Tibial nerve (tissue), 4 donors: Measurements from ENCODE around the gene RABL3. TPM values are rescaled to one million over a fixed set of nuclear protein-coding genes. Genes with fewer than 3 reads are reported as not detected.

Experiments used
- DNase-seq, 2 donors: peaks; one replicate each; pipeline ENCODE4 v3.0.0-alpha.2; 2019; ENCODE audit warnings: low spot score in 2 of 2
- H3K27ac ChIP-seq, 4 donors: fragments of 200-600 bp; sonication (generic) in 3 of 4; one replicate each; pipeline ENCODE4 v1.5.1; 2017 to 2019; ENCODE audit warnings: mild to moderate bottlenecking in 1 of 4
- H3K27me3 ChIP-seq, 2 donors: fragments of 200-600 bp; sonication (generic) in 1 of 2; one replicate each; pipeline versions ENCODE4 v1.5.1 to v1.6.0; 2017 to 2019
- H3K36me3 ChIP-seq, 3 donors: fragments of 200-600 bp; sonication (generic); one replicate each; pipeline ENCODE4 v1.5.1; 2018 to 2019
- H3K4me1 ChIP-seq, 4 donors: fragments of 200-600 bp; sonication (generic) in 3 of 4; one replicate each; pipeline ENCODE4 v1.5.1; 2017 to 2019
- H3K4me3 ChIP-seq, 4 donors: fragments of 200-600 bp; sonication (generic) in 3 of 4; one replicate each; pipeline ENCODE4 v1.5.1; 2017 to 2019; ENCODE audit warnings: mild to moderate bottlenecking in 1 of 4, moderate library complexity in 1 of 4
- H3K9me3 ChIP-seq, 4 donors: fragments of 200-600 bp; sonication (generic) in 3 of 4; one replicate each; pipeline ENCODE4 v1.5.1; 2017 to 2019
- CTCF ChIP-seq, 5 experiments: fragments of 200-600 bp in 3 of 5; fragments of 450-650 bp in 2 of 5; sonication (generic) in 3 of 5; IDR thresholded peaks; one replicate each; pipeline ENCODE4 v1.5.1; 2016 to 2019; ENCODE audit warnings: antibody characterized with exemption in 5 of 5, mild to moderate bottlenecking in 3 of 5, moderate library complexity in 2 of 5
- EP300 ChIP-seq, 2 donors: sonication (generic); formaldehyde crosslinking; IDR thresholded peaks; one replicate each; pipeline ENCODE4 v1.6.1; 2017; ENCODE audit warnings: antibody characterized with exemption in 2 of 2, mild to moderate bottlenecking in 1 of 2
- POLR2A ChIP-seq, 2 donors: fragments of 450-650 bp; IDR thresholded peaks; one replicate each; pipeline ENCODE4 v1.6.1; 2017; ENCODE audit warnings: antibody characterized with exemption in 2 of 2, mild to moderate bottlenecking in 2 of 2, moderate library complexity in 2 of 2
- WGBS, 2 donors: methylation state at CpG; one replicate each; pipeline ENCODE4 v1.1.5; 2018; 5-methylcytosine and 5-hydroxymethylcytosine counted together
- total RNA-seq, 4 donors: library from RNA; depleted of rRNA; stranded (reverse); fragments of >200 nt; gene quantifications; one replicate each; pipeline ENCODE4 v1.1.0, GENCODE V29; 2016

RABL3 gene
- total RNA-seq, 4 donors from 2014 or later = 10.8 to 17.6 (median 15.0) TPM

DNA sequence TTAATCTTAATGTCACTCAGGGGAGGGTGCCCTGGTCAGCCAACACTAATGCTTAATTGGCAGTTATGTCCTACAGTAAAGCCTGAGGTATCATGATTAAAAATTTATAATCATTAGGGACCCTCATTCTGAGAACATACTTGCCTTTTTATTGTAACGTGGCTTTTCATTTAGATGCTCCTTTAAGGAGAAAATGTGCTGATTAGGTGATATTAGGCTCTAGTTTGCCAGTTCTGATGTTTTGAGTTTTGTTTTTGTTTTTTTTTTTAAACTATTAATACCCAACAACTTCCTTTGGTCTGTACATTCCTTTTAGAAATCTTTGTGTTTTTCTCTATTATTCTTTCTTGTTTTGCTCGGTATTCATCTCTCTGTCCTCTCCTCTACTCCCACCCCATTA, 10.5 kb upstream of the RABL3 start:
- Histone ChIP-seq H3K27me3 (no peaks in the 10 kb centered on the region), H3K4me3 (no peak overlapping the region), H3K36me3 (peaks cover 0 to 13% (median 0%) of the 10 kb centered on the region in 3 donors), H3K27ac (no peak overlapping the region), H3K4me1 (no peaks in the 10 kb centered on the region), H3K9me3 (no peaks in the 10 kb centered on the region)
- DNase-seq = no peak
- TF ChIP-seq POLR2A (IDR thresholded peaks at IDR 0.05) (no peak), EP300 (IDR thresholded peaks at IDR 0.05) (no peak), CTCF (IDR thresholded peaks at IDR 0.05) (no peak)
- WGBS, 2 donors = 94 to 95% methylated on average over 2 of the region's 2 CpGs

GRCh38 chr3:120752230-120752629, 9.9 kb upstream of the RABL3 start:
- Histone ChIP-seq H3K36me3 (peaks cover 0 to 10% (median 0%) of the 10 kb centered on the region in 3 donors), H3K27ac (no peak overlapping the region), H3K4me3 (no peak overlapping the region), H3K27me3 (no peaks in the 10 kb centered on the region), H3K9me3 (no peaks in the 10 kb centered on the region), H3K4me1 (no peaks in the 10 kb centered on the region)
- WGBS, 2 donors = 85 to 87% methylated on average over 1 of the region's 1 CpG
- TF ChIP-seq CTCF (IDR thresholded peaks at IDR 0.05) (no peak), POLR2A (IDR thresholded peaks at IDR 0.05) (no peak), EP300 (IDR thresholded peaks at IDR 0.05) (no peak)
- no peak for DNase-seq

DNA sequence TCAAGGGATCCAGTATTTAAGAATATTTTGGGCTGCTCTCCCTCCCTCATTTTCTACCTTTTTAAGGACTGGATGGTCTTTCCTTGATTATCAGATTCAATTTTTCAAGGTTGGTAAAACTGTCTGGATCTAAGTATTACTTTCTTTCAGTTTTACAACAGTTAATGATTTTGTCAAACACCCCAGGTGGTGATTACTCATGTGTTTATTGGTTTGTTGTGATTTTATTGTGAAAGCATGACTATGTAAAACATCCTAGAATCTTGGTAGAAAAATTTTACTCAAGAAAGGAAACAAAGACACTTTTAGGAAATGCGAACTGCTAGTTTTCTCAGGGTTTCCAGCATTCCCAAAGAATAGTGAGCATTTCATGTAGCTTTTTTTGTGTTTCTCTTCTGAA, 7.5 kb upstream of the RABL3 start:
- 79 to 82% methylated on average over 1 of the region's 1 CpG for WGBS, 2 donors
- Histone ChIP-seq H3K27ac (no peak overlapping the region), H3K36me3 (peaks cover 0 to 10% (median 0%) of the 10 kb centered on the region in 3 donors), H3K4me3 (no peak overlapping the region), H3K9me3 (no peaks in the 10 kb centered on the region), H3K27me3 (no peaks in the 10 kb centered on the region), H3K4me1 (peaks cover 0 to 6% (median 0%) of the 10 kb centered on the region in 4 donors)
- TF ChIP-seq CTCF (IDR thresholded peaks at IDR 0.05) = no peak
- no peak for DNase-seq

DNA sequence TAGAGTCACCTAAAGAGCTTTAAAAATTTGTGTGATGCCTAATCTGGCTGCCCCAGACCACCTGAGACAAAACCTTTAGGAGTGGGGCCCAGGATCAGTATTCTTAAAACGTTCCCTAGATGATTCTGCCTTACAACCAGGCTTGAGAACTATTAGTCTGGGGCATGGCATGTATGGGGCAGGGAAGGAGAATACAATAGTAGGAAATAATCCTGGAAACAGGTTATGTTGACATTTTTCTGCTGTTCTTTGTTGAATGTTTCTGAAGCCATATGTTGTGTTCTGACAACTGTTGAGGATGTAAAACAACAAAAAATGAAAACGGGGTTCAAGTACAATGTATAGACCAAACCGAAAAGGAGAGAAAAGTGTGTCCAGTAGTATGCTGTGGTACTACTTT, 3.1 kb upstream of the RABL3 start:
- Histone ChIP-seq H3K27me3 (no peaks in the 10 kb centered on the region), H3K27ac (no peak overlapping the region), H3K36me3 (peaks cover 0 to under 1% (median 0%) of the 10 kb centered on the region in 3 donors), H3K9me3 (no peaks in the 10 kb centered on the region), H3K4me1 (peaks cover 0 to 31% (median 13%) of the 10 kb centered on the region in 4 donors), H3K4me3 (no peak overlapping the region)
- DNase-seq = no peak
- TF ChIP-seq POLR2A (IDR thresholded peaks at IDR 0.05) (no peak), CTCF (IDR thresholded peaks at IDR 0.05) (no peak), EP300 (IDR thresholded peaks at IDR 0.05) (no peak)
- 79 to 85% methylated on average over 3 of the region's 3 CpGs for WGBS, 2 donors

DNA sequence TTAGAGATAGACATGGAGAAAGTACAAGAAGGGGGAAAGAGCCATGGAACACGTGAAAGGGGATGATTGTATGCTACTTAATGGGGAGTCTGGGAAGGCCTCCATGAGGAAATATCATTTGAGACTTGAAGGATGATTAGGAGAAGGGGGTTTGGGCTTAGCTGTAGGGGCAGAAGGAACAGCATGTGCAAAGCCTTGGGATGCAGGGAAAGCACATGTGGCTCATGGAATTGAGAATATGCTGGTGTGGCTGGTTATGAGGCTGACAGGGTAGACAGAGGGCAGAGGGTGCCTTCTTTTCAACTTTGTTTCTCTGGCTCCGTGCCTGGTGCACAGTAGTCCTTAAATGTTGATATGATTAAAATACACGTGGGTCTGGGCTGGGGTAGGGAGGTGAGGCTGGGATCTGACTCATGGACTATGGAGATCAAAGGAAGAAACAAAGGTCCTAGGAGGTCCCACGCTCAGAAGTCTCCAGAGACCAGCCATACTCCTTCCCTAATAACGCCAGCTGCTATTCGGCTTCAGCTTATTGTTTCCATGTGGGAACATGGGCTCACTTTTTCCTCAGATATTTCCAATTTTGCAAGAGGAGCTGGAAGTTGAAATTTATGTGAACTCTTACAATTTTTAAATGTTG, 1.4 kb upstream of the RABL3 start:
- H3K27ac ChIP-seq = peak overlapping the region in 1 of 4 donors; percentile 91
- no peak for TF ChIP-seq EP300 (IDR thresholded peaks at IDR 0.05)
- no peak for TF ChIP-seq POLR2A (IDR thresholded peaks at IDR 0.05)
- TF ChIP-seq CTCF (IDR thresholded peaks at IDR 0.05) = no peak

More for the DNA sequence above, 1.4 kb upstream of the RABL3 start:
- peaks cover 0 to 5% (median 0%) of the 10 kb centered on the region in 4 donors for H3K9me3 ChIP-seq
- no peak for DNase-seq
- H3K27me3 ChIP-seq = no peaks in the 10 kb centered on the region
- H3K4me1 ChIP-seq = peaks cover 0 to 31% (median 13%) of the 10 kb centered on the region in 4 donors
- WGBS, 2 donors = 44 to 48% methylated on average over 6 of the region's 6 CpGs
- H3K36me3 ChIP-seq = peaks cover 0 to 6% (median 0%) of the 10 kb centered on the region in 3 donors
- peak overlapping the region in 3 of 4 donors; percentile 83 to 89 (median 85) for H3K4me3 ChIP-seq
